ENCODE measurements around the gene SCN9A.
"Not testable (repeated sequence)": the region's sequence is repeated elsewhere in the genome, so short reads cannot be mapped to it uniquely, and the experiment has no call there.

SCN9A gene

GRCh38 chr2:166333801-166334200 is 41.9 kb downstream of the SCN9A start:
- Mint-ChIP-seq H3K27me3 (no peaks in the 10 kb centered on the region), H3K4me1 (ENCODE audit: low read depth) (no peaks in the 10 kb centered on the region), H3K27ac (no peak overlapping the region), H3K36me3 (ENCODE audit: low read depth) (no peaks in the 10 kb centered on the region), H3K4me3 (no peak overlapping the region), H3K9me3 (no peaks in the 10 kb centered on the region)

GRCh38 chr2:166332106-166332505 is 43.6 kb downstream of the SCN9A start:
- Mint-ChIP-seq H3K4me3 (no peak overlapping the region), H3K27ac (no peak overlapping the region), H3K27me3 (no peaks in the 10 kb centered on the region), H3K9me3 (no peaks in the 10 kb centered on the region), H3K36me3 (ENCODE audit: low read depth) (no peaks in the 10 kb centered on the region), H3K4me1 (ENCODE audit: low read depth) (no peaks in the 10 kb centered on the region)

- H3K4me1 Mint-ChIP-seq (ENCODE audit: low read depth): no peaks in the 10 kb centered on the region
Observed at GRCh38 chr2:166331468-166331867, 44.3 kb downstream of the SCN9A start.

DNA sequence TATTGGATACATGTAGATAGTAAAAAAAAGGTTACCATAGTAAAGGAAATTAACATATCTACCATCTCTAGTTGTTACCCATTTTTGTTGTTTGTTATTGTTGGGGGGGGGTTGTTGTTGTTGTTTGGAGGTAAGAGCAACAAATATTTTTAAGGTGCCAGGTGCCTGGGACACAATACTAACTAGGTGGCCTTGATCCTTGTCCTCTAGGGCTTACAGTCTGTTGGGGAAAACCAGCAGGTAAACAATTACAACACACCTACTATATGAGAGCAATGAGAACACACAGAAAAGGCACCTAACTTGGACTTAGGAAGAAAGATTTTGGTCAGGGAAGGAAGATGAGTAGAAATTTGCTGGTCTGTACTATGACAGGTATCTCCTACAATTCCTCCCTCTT is 46.3 kb downstream of the SCN9A start:
- no peaks in the 10 kb centered on the region for H3K9me3 Mint-ChIP-seq
- H3K4me1 Mint-ChIP-seq (ENCODE audit: low read depth): no peaks in the 10 kb centered on the region
- H3K4me3 Mint-ChIP-seq: no peak overlapping the region
- no peaks in the 10 kb centered on the region for H3K36me3 Mint-ChIP-seq (ENCODE audit: low read depth)
- H3K27me3 Mint-ChIP-seq: no peaks in the 10 kb centered on the region
- H3K27ac Mint-ChIP-seq: no peak overlapping the region

More at GRCh38 chr2:166331468-166331867, 44.3 kb downstream of the SCN9A start:
- no peaks in the 10 kb centered on the region for H3K9me3 Mint-ChIP-seq
- H3K27me3 Mint-ChIP-seq: no peaks in the 10 kb centered on the region
- H3K36me3 Mint-ChIP-seq (ENCODE audit: low read depth): no peaks in the 10 kb centered on the region
- no peak overlapping the region for H3K27ac Mint-ChIP-seq
- no peak overlapping the region for H3K4me3 Mint-ChIP-seq

DNA sequence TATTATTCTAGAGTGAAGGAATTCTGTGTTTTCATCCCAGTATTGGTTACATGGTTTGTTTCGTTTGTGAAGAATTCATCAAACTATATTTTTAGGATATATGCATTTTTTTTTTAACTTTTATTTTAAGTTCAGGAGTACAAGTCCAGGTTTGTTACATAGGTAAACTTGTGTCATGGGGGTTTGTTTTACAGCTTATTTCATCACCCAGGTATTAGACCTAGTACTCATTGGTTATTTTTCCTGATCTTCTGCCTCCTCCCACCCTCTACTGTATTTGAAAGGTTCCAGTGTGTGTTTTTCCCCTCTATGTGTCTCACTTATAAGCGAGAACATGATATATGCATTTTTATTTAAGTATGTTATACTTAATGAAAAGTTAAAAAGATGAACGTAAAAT is 47.6 kb downstream of the SCN9A start:
- Mint-ChIP-seq H3K9me3 (no peaks in the 10 kb centered on the region), H3K27ac (no peak overlapping the region), H3K4me1 (ENCODE audit: low read depth) (no peaks in the 10 kb centered on the region), H3K36me3 (ENCODE audit: low read depth) (no peaks in the 10 kb centered on the region), H3K27me3 (no peaks in the 10 kb centered on the region), H3K4me3 (no peak overlapping the region)

DNA sequence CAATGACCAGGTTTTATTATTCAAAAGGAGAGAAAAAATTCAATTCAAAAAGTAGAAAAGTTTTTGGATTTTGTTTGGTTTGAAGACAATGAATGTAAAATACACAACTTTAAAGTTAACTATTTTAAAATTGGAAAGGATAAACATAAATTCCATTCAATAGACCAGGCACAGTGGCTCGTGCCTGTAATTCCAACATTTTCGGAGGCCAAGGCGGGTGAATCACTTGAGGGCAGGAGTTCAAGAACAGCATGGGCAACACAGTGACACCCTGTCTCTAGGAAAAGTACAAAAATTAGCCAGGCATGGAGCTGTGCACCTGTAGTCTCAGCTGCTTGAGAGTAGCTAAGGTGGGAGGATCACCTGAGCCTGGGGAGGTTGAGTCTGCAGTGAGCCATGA is 54.7 kb downstream of the SCN9A start:
- H3K9me3 Mint-ChIP-seq: no peaks in the 10 kb centered on the region
- H3K4me1 Mint-ChIP-seq (ENCODE audit: low read depth): no peaks in the 10 kb centered on the region
- H3K4me3 Mint-ChIP-seq: no peak overlapping the region
- no peak overlapping the region for H3K27ac Mint-ChIP-seq
- H3K36me3 Mint-ChIP-seq (ENCODE audit: low read depth): no peaks in the 10 kb centered on the region
- no peaks in the 10 kb centered on the region for H3K27me3 Mint-ChIP-seq

DNA sequence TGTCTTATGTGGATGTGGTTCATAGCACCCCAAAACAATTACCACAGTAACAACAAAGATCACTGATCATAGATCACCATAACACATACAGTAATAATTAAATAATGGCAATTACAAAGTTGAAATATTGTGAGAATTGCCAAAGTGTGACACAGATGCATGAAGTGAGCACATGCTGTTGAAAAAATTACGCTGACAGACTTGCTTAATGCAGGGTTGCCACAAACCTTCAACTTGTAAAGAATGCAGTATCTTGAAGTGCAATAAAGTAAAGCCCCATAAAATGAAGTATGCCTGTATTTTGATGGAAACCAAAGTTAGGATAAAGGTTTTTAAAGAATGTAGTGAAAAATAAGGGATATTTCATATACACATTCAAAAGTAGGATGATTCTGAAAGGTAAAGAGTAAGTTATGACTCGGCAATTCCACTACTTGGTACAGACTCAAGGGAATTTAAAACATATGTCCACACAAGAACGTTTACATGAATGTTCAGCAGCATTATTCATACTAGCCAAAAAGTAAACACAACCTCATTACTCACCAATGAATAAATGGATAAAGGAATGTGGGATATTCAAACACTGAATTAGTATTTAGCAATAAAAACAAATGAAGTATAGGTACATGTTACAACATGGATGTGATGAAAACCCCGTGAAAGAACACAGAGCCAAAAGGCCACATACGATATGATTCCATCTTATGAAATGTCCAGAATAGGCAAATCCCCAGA is 61.6 kb downstream of the SCN9A start:
- Mint-ChIP-seq H3K36me3 (ENCODE audit: low read depth) (no peaks in the 10 kb centered on the region), H3K27ac (no peak overlapping the region), H3K4me3 (no peak overlapping the region)

GRCh38 chr2:166312863-166313262 is 62.9 kb downstream of the SCN9A start:
- not testable (repeated sequence) for H3K27me3 Mint-ChIP-seq; H3K4me3 Mint-ChIP-seq; H3K9me3 Mint-ChIP-seq; H3K36me3 Mint-ChIP-seq (ENCODE audit: low read depth); H3K4me1 Mint-ChIP-seq (ENCODE audit: low read depth); H3K27ac Mint-ChIP-seq

More for the DNA sequence above, 61.6 kb downstream of the SCN9A start:
- Mint-ChIP-seq H3K4me1 (ENCODE audit: low read depth) (no peaks in the 10 kb centered on the region), H3K9me3 (no peaks in the 10 kb centered on the region), H3K27me3 (no peaks in the 10 kb centered on the region)

DNA sequence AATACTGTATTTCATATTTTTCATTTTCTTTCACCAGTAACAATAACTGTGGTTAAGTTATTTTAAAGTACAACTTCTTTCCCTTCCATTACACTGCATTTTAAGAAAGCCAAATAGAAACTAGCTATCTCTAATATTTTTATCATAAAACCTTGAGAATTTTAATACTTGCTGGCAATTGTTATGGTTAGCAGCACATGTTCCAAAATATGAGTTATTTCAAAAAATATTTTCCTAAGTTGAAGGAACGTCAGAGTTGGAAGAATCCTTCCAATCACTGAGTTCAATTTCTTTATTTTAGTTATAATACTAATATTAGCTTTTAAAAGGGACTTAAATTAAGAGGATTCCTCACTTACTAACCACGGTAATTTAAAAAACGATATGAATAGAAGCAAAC is 68.4 kb downstream of the SCN9A start:
- H3K4me1 Mint-ChIP-seq (ENCODE audit: low read depth): no peaks in the 10 kb centered on the region
- no peak overlapping the region for H3K27ac Mint-ChIP-seq
- H3K4me3 Mint-ChIP-seq: no peak overlapping the region
- no peaks in the 10 kb centered on the region for H3K27me3 Mint-ChIP-seq
- no peaks in the 10 kb centered on the region for H3K9me3 Mint-ChIP-seq
- H3K36me3 Mint-ChIP-seq (ENCODE audit: low read depth): no peaks in the 10 kb centered on the region

GRCh38 chr2:166304656-166305055 is 71.1 kb downstream of the SCN9A start:
- Mint-ChIP-seq H3K9me3 (no peaks in the 10 kb centered on the region), H3K27me3 (no peaks in the 10 kb centered on the region), H3K4me3 (no peak overlapping the region), H3K4me1 (ENCODE audit: low read depth) (no peaks in the 10 kb centered on the region), H3K36me3 (ENCODE audit: low read depth) (no peaks in the 10 kb centered on the region), H3K27ac (no peak overlapping the region)

GRCh38 chr2:166302036-166302435 is 73.7 kb downstream of the SCN9A start:
- Mint-ChIP-seq H3K36me3 (ENCODE audit: low read depth) (no peaks in the 10 kb centered on the region), H3K4me1 (ENCODE audit: low read depth) (no peaks in the 10 kb centered on the region), H3K27ac (no peak overlapping the region), H3K9me3 (no peaks in the 10 kb centered on the region), H3K27me3 (no peaks in the 10 kb centered on the region), H3K4me3 (no peak overlapping the region)

GRCh38 chr2:166297951-166298350 is 77.8 kb downstream of the SCN9A start:
- H3K27me3 Mint-ChIP-seq: no peaks in the 10 kb centered on the region
- H3K27ac Mint-ChIP-seq: no peak overlapping the region
- no peaks in the 10 kb centered on the region for H3K36me3 Mint-ChIP-seq (ENCODE audit: low read depth)
- H3K4me3 Mint-ChIP-seq: no peak overlapping the region
- no peaks in the 10 kb centered on the region for H3K4me1 Mint-ChIP-seq (ENCODE audit: low read depth)
- H3K9me3 Mint-ChIP-seq: no peaks in the 10 kb centered on the region

- no peak overlapping the region for H3K4me3 Mint-ChIP-seq
- no peaks in the 10 kb centered on the region for H3K9me3 Mint-ChIP-seq
- H3K36me3 Mint-ChIP-seq (ENCODE audit: low read depth): no peaks in the 10 kb centered on the region
- no peak overlapping the region for H3K27ac Mint-ChIP-seq
- no peaks in the 10 kb centered on the region for H3K4me1 Mint-ChIP-seq (ENCODE audit: low read depth)
- H3K27me3 Mint-ChIP-seq: no peaks in the 10 kb centered on the region
Observed at GRCh38 chr2:166293984-166294383, 81.8 kb downstream of the SCN9A start.

GRCh38 chr2:166285215-166285614 is 90.5 kb downstream of the SCN9A start:
- H3K9me3 Mint-ChIP-seq: no peaks in the 10 kb centered on the region
- H3K4me3 Mint-ChIP-seq: no peak overlapping the region
- no peak overlapping the region for H3K27ac Mint-ChIP-seq
- no peaks in the 10 kb centered on the region for H3K4me1 Mint-ChIP-seq (ENCODE audit: low read depth)
- H3K27me3 Mint-ChIP-seq: no peaks in the 10 kb centered on the region
- H3K36me3 Mint-ChIP-seq (ENCODE audit: low read depth): no peaks in the 10 kb centered on the region

DNA sequence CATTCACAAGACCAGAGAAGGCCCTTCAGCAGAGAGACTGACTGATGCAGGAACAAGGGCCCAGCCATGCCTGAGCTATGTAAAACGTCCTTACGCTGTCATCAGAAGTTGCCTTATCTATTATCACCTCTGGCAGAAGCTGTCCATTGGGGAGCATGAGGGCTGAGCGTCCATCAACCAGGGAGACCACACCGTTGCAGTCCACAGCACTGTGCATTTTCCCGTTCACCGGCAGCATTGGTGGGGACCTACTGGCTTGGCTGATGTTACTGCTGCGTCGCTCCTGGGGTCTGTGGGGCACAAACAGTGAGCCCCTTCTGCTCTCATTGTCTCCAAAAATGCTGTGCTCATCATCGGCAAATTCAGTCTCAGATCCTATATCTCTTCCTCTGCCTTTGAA is 91.4 kb downstream of the SCN9A start:
- Mint-ChIP-seq H3K4me3 (no peak overlapping the region), H3K27ac (no peak overlapping the region), H3K27me3 (no peaks in the 10 kb centered on the region)

DNA sequence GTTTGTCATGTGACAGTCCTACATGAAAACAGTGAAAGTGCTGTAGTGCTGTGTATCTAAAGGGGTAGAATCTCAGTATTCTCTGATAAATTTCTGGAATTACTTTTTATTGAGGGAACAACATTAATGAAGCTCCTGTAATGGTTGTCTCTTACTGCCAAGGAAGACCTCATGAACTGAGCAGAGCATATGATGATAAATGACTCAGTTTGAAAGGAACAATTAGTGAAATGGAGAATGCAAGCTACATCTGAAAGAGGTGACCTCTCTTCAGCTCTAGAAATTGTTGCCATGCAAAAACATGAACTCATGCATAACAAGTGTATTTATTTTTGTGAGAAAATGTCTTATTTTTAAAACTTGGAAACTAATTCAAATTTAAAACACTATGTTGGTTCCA is 93.6 kb downstream of the SCN9A start:
- Mint-ChIP-seq H3K27me3 (no peaks in the 10 kb centered on the region), H3K9me3 (no peaks in the 10 kb centered on the region), H3K27ac (no peak overlapping the region), H3K4me1 (ENCODE audit: low read depth) (no peaks in the 10 kb centered on the region), H3K36me3 (ENCODE audit: low read depth) (no peaks in the 10 kb centered on the region), H3K4me3 (no peak overlapping the region)

More for the DNA sequence above, 91.4 kb downstream of the SCN9A start:
- H3K4me1 Mint-ChIP-seq (ENCODE audit: low read depth): no peaks in the 10 kb centered on the region
- no peaks in the 10 kb centered on the region for H3K36me3 Mint-ChIP-seq (ENCODE audit: low read depth)
- H3K9me3 Mint-ChIP-seq: no peaks in the 10 kb centered on the region
